GM23248 (cell line): ENCODE data around the gene TBL3. TPM values are rescaled to one million over a fixed set of nuclear protein-coding genes. Genes with fewer than 3 reads are reported as not detected.

Experiments
- DNase-seq: peaks from one replicate; pipeline ENCODE4 v3.0.0-alpha.2; 2015
- H2AFZ ChIP-seq: fragments of 200-600 bp; sonication (generic); 2 replicates; pipeline ENCODE4 v1.6.1; 2016; ENCODE audit warnings: antibody characterized with exemption
- H3F3A ChIP-seq: fragments of 200-600 bp; sonication (generic); 2 replicates; pipeline ENCODE4 v1.6.1; 2016; ENCODE audit warnings: mild to moderate bottlenecking, antibody characterized with exemption, mixed run types; ENCODE audit not compliant: insufficient read depth
- H3K27ac ChIP-seq: fragments of 200-600 bp; sonication (generic); 2 replicates; pipeline ENCODE4 v1.5.1; 2016; ENCODE audit warnings: mild to moderate bottlenecking
- H3K27me3 ChIP-seq: fragments of 200-600 bp; sonication (generic); replicated peaks from 2 replicates; pipeline ENCODE4 v1.6.1; 2016; ENCODE audit warnings: mild to moderate bottlenecking; ENCODE audit not compliant: insufficient read depth
- H3K36me3 ChIP-seq: fragments of 200-600 bp; sonication (generic); 2 replicates; pipeline ENCODE4 v1.6.1; 2016; ENCODE audit warnings: low read depth, mild to moderate bottlenecking
- H3K4me1 ChIP-seq: fragments of 200-600 bp; sonication (generic); 2 replicates; pipeline ENCODE4 v1.6.1; 2016; ENCODE audit warnings: mild to moderate bottlenecking; ENCODE audit not compliant: insufficient read depth
- H3K4me2 ChIP-seq: fragments of 200-600 bp; sonication (generic); one replicate; pipeline ENCODE4 v1.6.1; 2016; ENCODE audit warnings: mild to moderate bottlenecking; ENCODE audit not compliant: unreplicated experiment
- H3K4me3 ChIP-seq: fragments of 200-600 bp; sonication (generic); 2 replicates; pipeline ENCODE4 v1.5.1; 2016; ENCODE audit warnings: mild to moderate bottlenecking
- H3K79me2 ChIP-seq: fragments of 200-600 bp; sonication (generic); 2 replicates; pipeline ENCODE4 v1.6.1; 2016; ENCODE audit warnings: mild to moderate bottlenecking; ENCODE audit not compliant: insufficient read depth
- H3K9ac ChIP-seq: fragments of 200-600 bp; sonication (generic); 2 replicates; pipeline ENCODE4 v1.6.1; 2016; ENCODE audit warnings: mild to moderate bottlenecking
- H3K9me2 ChIP-seq: fragments of 200-600 bp; sonication (generic); 2 replicates; pipeline ENCODE4 v1.6.1; 2016; ENCODE audit warnings: mixed run types, mild to moderate bottlenecking, moderate library complexity; ENCODE audit not compliant: insufficient read depth
- H3K9me3 ChIP-seq: fragments of 200-600 bp; sonication (generic); one replicate; pipeline ENCODE4 v1.6.1; 2017; ENCODE audit warnings: low read depth
- H4K20me1 ChIP-seq: fragments of 200-600 bp; sonication (generic); 2 replicates; pipeline ENCODE4 v1.6.0; 2016; ENCODE audit not compliant: insufficient read depth
- EZH2 ChIP-seq: fragments of 200-600 bp; sonication (generic); IDR thresholded peaks from 2 replicates; pipeline ENCODE4 v1.6.1; 2018; ENCODE audit warnings: antibody characterized with exemption, mild to moderate bottlenecking; ENCODE audit not compliant: insufficient read depth, poor library complexity, severe bottlenecking
- EZH2phosphoT487 ChIP-seq: fragments of 200-600 bp; sonication (generic); IDR thresholded peaks from 2 replicates; pipeline ENCODE4 v1.6.1; 2018; ENCODE audit warnings: antibody characterized with exemption, moderate library complexity, mild to moderate bottlenecking, low read depth; ENCODE audit not compliant: insufficient read depth
- WGBS, 2 experiments: methylation state at CpG; one replicate each; pipeline ENCODE4 v1.1.6; 2015 to 2017; ENCODE audit warnings: low lambda C conversion rate in 2 of 2, low coverage in 1 of 2; ENCODE audit errors: missing lambda C conversion rate in 2 of 2; 5-methylcytosine and 5-hydroxymethylcytosine counted together
- in situ Hi-C: fragments of 300-500 bp; cut with MboI; formaldehyde crosslinking; loops from 2 replicates; pipeline ENCODE4 v1.15.0; 2020
- polyA plus RNA-seq: library from polyadenylated mRNA; unstranded; fragments of >200 nt; fragmentation: Nextera tagmentation; extraction: Ambion mirVana; gene quantifications from 2 replicates; pipeline ENCODE4 v1.2.1, GENCODE V29; 2016
- total RNA-seq: library from RNA; depleted of rRNA; stranded (reverse); fragments of >200 nt; shearing (Covaris generic); gene quantifications from 2 replicates; pipeline ENCODE4 v1.2.3, GENCODE V29; 2014

TBL3 gene
- total and polyA plus RNA-seq, 2 experiments from 2014 or later, result 43.7 to 46.8 TPM

- Histone ChIP-seq H3K27me3 (no peaks in the 10 kb centered on the region), H4K20me1 (no peaks in the 10 kb centered on the region), H3K9me2 (no peaks in the 10 kb centered on the region), H3K4me2 (no peak overlapping the region), H3K27ac (no peak overlapping the region), H3K4me1 (no peaks in the 10 kb centered on the region), H3K4me3 (no peak overlapping the region), H2AFZ (no peak overlapping the region), H3K79me2 (no peaks in the 10 kb centered on the region), H3K9ac (no peak overlapping the region), H3K36me3 (no peaks in the 10 kb centered on the region), H3F3A (no peaks in the 10 kb centered on the region), H3K9me3 (no peaks in the 10 kb centered on the region)
- in situ Hi-C loops, result no loop called here
- DNase-seq, result no peak
- no peak for TF ChIP-seq EZH2
- no peak for TF ChIP-seq EZH2phosphoT487
- WGBS, 2 experiments, result 70 to 72% methylated on average over 19 of the region's 19 CpGs
Measured at GRCh38 chr16:1932050-1933028, 39.5 kb upstream of the TBL3 start.

GRCh38 chr16:1933097-1933661, 38.7 kb upstream of the TBL3 start:
- Histone ChIP-seq H3F3A (no peaks in the 10 kb centered on the region), H3K9me3 (no peaks in the 10 kb centered on the region), H3K9ac (no peak overlapping the region), H3K4me3 (no peak overlapping the region), H3K36me3 (no peaks in the 10 kb centered on the region; the same call in 1 of the 2 replicates), H4K20me1 (no peaks in the 10 kb centered on the region), H3K27me3 (no peaks in the 10 kb centered on the region), H3K9me2 (no peaks in the 10 kb centered on the region), H3K4me1 (no peaks in the 10 kb centered on the region), H3K79me2 (no peaks in the 10 kb centered on the region), H3K27ac (no peak overlapping the region), H2AFZ (no peak overlapping the region), H3K4me2 (no peak overlapping the region)
- 50 to 57% methylated on average over 23 of the region's 23 CpGs for WGBS, 2 experiments
- in situ Hi-C loops, result no loop called here
- no peak for DNase-seq
- TF ChIP-seq EZH2phosphoT487 (no peak), EZH2 (no peak)

GRCh38 chr16:1936945-1937479, 34.8 kb upstream of the TBL3 start:
- no peak overlapping the region for H3K4me3 ChIP-seq
- H3K79me2 ChIP-seq, result no peaks in the 10 kb centered on the region
- no peaks in the 10 kb centered on the region for H4K20me1 ChIP-seq
- no peaks in the 10 kb centered on the region for H3K9me2 ChIP-seq
- DNase-seq, result no peak
- no peak overlapping the region for H2AFZ ChIP-seq
- 93% methylated on average over 11 of the region's 11 CpGs for WGBS, 2 experiments
- in situ Hi-C loops, result no loop called here
- no peaks in the 10 kb centered on the region; the same call in 1 of the 2 replicates for H3K36me3 ChIP-seq
- no peak overlapping the region for H3K27ac ChIP-seq
- H3K9me3 ChIP-seq, result no peaks in the 10 kb centered on the region
- no peak overlapping the region for H3K9ac ChIP-seq
- H3F3A ChIP-seq, result no peaks in the 10 kb centered on the region
- no peaks in the 10 kb centered on the region for H3K4me1 ChIP-seq
- no peak overlapping the region for H3K4me2 ChIP-seq
- TF ChIP-seq EZH2phosphoT487, result no peak
- TF ChIP-seq EZH2, result no peak
- H3K27me3 ChIP-seq, result no peaks in the 10 kb centered on the region

- H3K27me3 ChIP-seq, result no peaks in the 10 kb centered on the region
- H3K9me3 ChIP-seq, result no peaks in the 10 kb centered on the region
- no peaks in the 10 kb centered on the region for H4K20me1 ChIP-seq
- 94 to 97% methylated on average over 10 of the region's 10 CpGs for WGBS, 2 experiments
- no peaks in the 10 kb centered on the region for H3F3A ChIP-seq
- no peak for TF ChIP-seq EZH2
- no peak for TF ChIP-seq EZH2phosphoT487
- H3K36me3 ChIP-seq, result no peaks in the 10 kb centered on the region; the same call in 1 of the 2 replicates
- no peaks in the 10 kb centered on the region for H3K79me2 ChIP-seq
- no peaks in the 10 kb centered on the region for H3K9me2 ChIP-seq
- H3K4me3 ChIP-seq, result no peak overlapping the region
- no peak overlapping the region for H2AFZ ChIP-seq
- DNase-seq, result no peak
- H3K9ac ChIP-seq, result no peak overlapping the region
- H3K4me2 ChIP-seq, result no peak overlapping the region
- in situ Hi-C loops, result no loop called here
- H3K4me1 ChIP-seq, result no peaks in the 10 kb centered on the region
- H3K27ac ChIP-seq, result no peak overlapping the region
Measured at GRCh38 chr16:1938316-1938715, 33.5 kb upstream of the TBL3 start.
